GM12878 (cell line): ENCODE results near the gene GOLT1B.

Experiments
- FOXM1 ChIP-seq: IDR thresholded peaks from 2 replicates; pipeline ENCODE4 v1.6.1; 2012; ENCODE audit warnings: low read depth, mild to moderate bottlenecking, inconsistent platforms, low read length, moderate library complexity
- POLR2AphosphoS5 ChIP-seq: IDR thresholded peaks from 2 replicates; pipeline ENCODE4 v1.6.1; 2011; ENCODE audit warnings: mild to moderate bottlenecking, low read length, inconsistent platforms
- REST ChIP-seq: IDR thresholded peaks from 2 replicates; pipeline ENCODE4 v1.6.1; 2012; ENCODE audit warnings: mild to moderate bottlenecking, low read depth, low read length
- SMC3 ChIP-seq: IDR thresholded peaks from 2 replicates; pipeline ENCODE4 v1.6.1; 2011; ENCODE audit warnings: low read length, improper control_type of control experiment, borderline replicate concordance
- YY1 ChIP-seq: IDR thresholded peaks from 2 replicates; pipeline ENCODE4 v1.6.1; 2011; ENCODE audit warnings: low read depth, mild to moderate bottlenecking, low read length
- ZNF24 ChIP-seq: fragments of 450-650 bp; IDR thresholded peaks from 2 replicates; pipeline ENCODE4 v1.6.1; 2017; ENCODE audit warnings: antibody characterized with exemption, mild to moderate bottlenecking

GRCh38 chr12:21483531-21483930, 18.1 kb upstream of the GOLT1B start:
- TF ChIP-seq FOXM1 = no peak
- no peak for TF ChIP-seq ZNF24
- TF ChIP-seq REST = no peak
- TF ChIP-seq YY1 = no peak
- no peak for TF ChIP-seq SMC3
- no peak for TF ChIP-seq POLR2AphosphoS5
